Measurements from ENCODE around the gene PGS1. TPM values are rescaled to one million over a fixed set of nuclear protein-coding genes. Genes with fewer than 3 reads are reported as not detected.

PGS1 gene
- total RNA-seq, 1 donor, result 35.4 TPM

DNA sequence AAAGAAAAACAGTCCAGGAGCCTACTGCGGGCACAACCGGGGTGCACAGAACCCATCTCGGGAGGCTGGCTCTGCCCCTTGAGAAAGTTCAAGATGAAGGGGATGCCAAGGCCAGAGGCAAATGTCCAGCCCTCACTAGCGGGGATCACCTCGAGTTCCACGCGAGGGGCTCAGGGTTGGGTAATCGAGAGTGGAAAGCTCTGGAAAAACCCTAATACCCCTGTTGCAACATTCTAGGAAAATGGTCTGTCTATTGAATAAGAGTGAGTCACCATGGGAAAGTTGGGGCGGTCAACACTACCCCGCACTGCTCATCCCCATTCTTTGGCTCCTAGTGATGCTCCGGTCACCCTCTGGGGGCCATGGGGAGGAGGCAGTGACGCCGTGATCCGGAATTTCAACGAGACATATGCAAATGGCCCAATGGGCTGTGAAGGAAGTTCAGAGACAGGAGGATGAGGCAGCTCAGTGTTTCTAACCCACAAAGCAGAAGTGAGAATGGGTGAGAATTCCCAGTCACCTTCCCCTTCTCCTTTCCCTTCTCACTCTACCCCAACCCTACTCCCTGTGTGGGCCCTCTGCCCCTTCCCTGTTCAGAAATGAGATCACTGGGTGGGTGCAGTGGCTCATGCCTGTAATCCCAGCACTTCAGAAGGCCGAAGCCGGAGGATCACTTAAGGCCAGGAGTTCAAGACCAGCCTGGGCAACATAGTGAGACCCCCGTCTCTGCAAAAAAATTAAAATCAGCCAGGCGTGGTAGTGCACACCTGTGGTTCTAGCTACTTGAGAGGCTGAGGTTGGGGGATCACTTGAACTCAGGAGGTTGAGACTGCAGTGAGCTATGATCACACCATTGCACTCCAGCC, 41.0 kb upstream of the PGS1 start:
- peak; percentile 89 for DNase-seq (ENCODE audit: low read depth)
- TF ChIP-seq, protein P1, sequence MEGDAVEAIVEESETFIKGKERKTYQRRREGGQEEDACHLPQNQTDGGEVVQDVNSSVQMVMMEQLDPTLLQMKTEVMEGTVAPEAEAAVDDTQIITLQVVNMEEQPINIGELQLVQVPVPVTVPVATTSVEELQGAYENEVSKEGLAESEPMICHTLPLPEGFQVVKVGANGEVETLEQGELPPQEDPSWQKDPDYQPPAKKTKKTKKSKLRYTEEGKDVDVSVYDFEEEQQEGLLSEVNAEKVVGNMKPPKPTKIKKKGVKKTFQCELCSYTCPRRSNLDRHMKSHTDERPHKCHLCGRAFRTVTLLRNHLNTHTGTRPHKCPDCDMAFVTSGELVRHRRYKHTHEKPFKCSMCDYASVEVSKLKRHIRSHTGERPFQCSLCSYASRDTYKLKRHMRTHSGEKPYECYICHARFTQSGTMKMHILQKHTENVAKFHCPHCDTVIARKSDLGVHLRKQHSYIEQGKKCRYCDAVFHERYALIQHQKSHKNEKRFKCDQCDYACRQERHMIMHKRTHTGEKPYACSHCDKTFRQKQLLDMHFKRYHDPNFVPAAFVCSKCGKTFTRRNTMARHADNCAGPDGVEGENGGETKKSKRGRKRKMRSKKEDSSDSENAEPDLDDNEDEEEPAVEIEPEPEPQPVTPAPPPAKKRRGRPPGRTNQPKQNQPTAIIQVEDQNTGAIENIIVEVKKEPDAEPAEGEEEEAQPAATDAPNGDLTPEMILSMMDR (IDR thresholded peaks at IDR 0.05; ENCODE audit: insufficient read depth, low read depth, low read length), result no peak
- H3K4me3 ChIP-seq (ENCODE audit: low read depth, low read length), result no peak overlapping the region

DNA sequence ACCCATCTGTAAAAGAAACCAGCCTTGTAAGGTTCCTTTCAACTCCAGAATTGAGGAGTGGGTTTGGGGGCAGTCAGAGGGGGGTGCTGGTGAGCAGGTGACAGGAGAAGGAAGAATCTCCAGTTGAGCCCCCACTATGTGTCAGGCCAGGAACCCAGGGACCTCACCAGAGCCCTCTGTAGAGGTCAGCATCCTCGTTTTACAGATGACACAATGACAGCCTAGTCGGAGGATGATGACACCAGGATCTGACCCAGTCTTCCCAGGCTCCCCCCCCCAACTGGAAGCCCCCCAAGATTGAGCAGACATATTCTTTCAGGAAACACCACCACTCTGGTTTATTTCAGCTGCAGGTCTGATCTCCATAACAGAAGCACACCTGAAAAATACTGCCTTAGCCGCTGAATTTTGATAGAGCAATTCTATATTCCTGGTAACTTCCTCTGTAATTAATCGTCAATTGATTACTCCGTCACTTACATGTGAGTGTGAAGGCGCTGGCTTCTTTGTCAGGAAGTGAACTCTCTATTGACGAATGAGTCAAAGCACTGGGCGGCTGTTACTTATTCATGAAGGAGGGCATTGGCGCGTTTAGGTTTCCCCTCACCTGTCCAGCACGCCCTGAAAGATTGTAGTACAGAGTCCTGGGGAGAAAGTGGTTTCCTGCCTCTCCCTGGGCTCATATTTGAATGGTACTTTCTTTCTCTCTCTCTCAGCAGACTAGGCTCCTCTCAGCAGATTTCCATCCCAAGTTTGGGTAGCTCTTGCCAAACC, 39.8 kb upstream of the PGS1 start:
- DNase-seq (ENCODE audit: low read depth), result no peak
- H3K4me3 ChIP-seq (ENCODE audit: low read depth, low read length), result no peak overlapping the region
- TF ChIP-seq, protein P1 (IDR thresholded peaks at IDR 0.05; ENCODE audit: insufficient read depth, low read depth, low read length), result no peak

DNA sequence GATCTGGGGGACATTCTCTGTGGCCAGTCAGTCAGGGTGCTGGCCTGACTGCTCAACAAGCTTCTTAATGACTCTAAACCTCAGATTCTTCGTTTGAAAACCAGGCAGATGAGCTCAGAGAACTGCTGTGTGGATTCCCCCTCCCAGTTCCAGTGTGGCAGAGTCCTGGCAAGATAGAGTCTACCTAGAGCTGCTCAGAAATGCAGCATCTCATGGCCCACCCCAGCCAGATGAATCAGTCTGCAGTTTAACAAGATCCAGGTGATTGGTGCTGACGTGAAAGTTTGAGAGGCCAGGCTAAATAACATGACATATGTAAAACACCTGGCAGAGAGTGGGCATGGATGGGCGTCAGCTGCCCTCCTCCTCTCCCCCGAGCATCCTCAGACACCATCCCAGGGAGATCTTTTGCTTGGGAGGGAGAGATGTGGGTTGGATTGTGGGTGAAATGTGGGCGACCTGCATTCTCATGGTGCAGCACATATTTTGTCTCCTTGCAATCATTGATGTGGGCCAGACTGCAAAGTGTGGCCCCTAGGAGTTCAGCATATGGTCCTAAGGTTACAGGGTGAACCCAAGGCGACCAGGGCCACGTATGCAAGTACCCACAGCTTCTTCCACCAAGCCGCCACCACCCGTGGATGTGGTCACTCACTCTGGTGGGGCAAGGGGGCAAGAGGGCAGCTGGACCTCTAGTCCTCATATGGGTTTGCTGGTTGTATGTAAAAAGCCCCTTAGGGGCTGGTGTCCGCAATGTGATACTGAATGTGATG, 38.1 kb upstream of the PGS1 start:
- no peak overlapping the region for H3K4me3 ChIP-seq (ENCODE audit: low read depth, low read length)
- DNase-seq (ENCODE audit: low read depth), result no peak
- TF ChIP-seq, protein P1 (IDR thresholded peaks at IDR 0.05; ENCODE audit: insufficient read depth, low read depth, low read length), result no peak

DNA sequence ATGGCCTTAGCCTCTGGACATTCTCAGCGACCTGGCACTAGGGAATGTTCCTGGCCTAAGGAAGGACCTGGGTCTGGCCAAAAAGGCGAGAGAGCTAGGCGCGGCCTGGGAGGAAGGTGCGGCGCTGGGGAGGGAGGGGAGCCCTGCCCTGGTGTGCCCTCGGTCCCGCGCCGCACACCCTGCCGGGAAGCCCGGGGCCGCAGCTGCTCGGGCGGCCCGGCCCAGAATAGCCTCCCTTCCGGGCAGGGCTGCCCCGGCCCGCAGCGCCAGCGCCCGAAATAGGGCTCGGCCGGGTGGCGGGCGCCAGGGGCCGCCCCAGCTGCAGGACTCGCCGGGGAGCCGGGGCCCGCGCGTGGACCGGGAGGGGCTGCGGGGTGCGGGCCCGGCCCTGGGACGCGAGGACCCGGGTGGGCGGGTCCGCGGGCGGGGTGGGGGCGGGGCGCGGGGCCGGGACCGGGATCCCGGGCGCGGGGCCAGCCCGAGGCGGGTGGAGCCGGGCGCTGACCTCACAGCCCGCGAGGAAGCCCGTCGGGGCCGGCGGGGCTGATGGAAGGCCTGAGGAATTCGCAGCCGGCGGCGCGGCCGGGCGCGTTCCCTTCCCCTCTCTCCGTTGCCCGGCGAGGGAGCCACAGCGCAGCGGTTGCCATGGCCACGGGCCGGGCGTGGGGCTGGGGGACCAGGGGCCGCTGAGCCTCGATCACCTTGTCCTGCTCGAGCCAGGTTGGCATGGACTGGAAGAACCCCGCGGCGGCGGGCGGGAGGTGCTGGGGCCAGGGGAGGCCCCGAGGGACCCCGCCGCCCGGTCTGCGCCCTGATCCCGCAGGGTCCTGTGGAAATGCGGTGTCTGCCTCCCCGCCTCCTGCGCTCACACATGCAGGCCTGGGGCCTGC, 36.6 kb upstream of the PGS1 start:
- H3K4me3 ChIP-seq (ENCODE audit: low read depth, low read length), result peak overlapping the region; percentile 37
- peak; percentile 83 for DNase-seq (ENCODE audit: low read depth)
- TF ChIP-seq, protein P1 (IDR thresholded peaks at IDR 0.05; ENCODE audit: insufficient read depth, low read depth, low read length), result no peak

DNA sequence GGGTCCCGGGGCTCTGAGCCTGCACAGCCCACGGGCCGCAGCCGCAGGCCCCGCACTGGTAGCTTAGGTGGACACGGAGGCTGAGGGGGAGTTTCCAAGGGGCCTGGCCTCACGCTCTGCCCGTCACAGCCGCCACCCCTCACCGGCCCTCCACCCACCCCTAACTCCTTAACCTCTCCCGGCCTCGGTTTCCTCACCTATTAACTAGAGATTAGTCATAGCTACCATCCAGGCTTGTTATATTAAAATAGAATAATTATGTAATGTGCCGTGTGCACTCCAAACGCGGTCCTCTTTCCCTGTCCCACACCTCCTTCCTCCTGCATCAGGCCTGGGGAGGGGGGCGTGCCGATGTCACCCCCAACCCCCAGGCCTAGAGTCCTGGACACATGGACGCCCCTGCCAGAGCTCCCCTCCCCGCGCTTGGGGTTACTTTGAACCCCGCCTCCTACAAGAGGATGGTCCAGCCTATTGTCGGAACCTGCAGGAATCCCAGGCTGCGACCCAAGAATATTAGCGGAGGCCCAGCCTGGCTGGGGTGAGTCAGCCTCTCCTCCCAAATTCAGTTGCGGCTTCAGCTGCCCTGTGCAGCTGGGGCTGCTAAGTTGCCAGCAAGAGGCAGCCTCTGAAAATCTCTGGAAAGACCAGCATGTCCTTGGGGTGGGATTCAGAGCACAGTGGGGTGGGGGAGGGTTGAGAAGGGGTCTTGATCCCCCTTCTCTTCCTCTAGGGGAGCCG, 35.8 kb upstream of the PGS1 start:
- TF ChIP-seq, protein P1 (IDR thresholded peaks at IDR 0.05; ENCODE audit: insufficient read depth, low read depth, low read length), result no peak
- peak overlapping the region; percentile 37 for H3K4me3 ChIP-seq (ENCODE audit: low read depth, low read length)
- DNase-seq (ENCODE audit: low read depth), result peak; percentile 84

Data from fibroblast of villous mesenchyme (primary cell).